Hematopoietic multipotent progenitor cell treated with erythropoietin and hydrocortisone succinate and interleukin-3 and kit ligand, for 8 days (in vitro differentiated cells): Measurements from ENCODE around the gene TUBGCP2.
A peak's percentile ranks its signal among the peaks of the same experiment; 100 is the strongest.

ENCODE experiments used
- DNase-seq: peaks from one replicate; pipeline ENCODE4 v3.0.0-alpha.2; 2015

TUBGCP2 gene

DNA sequence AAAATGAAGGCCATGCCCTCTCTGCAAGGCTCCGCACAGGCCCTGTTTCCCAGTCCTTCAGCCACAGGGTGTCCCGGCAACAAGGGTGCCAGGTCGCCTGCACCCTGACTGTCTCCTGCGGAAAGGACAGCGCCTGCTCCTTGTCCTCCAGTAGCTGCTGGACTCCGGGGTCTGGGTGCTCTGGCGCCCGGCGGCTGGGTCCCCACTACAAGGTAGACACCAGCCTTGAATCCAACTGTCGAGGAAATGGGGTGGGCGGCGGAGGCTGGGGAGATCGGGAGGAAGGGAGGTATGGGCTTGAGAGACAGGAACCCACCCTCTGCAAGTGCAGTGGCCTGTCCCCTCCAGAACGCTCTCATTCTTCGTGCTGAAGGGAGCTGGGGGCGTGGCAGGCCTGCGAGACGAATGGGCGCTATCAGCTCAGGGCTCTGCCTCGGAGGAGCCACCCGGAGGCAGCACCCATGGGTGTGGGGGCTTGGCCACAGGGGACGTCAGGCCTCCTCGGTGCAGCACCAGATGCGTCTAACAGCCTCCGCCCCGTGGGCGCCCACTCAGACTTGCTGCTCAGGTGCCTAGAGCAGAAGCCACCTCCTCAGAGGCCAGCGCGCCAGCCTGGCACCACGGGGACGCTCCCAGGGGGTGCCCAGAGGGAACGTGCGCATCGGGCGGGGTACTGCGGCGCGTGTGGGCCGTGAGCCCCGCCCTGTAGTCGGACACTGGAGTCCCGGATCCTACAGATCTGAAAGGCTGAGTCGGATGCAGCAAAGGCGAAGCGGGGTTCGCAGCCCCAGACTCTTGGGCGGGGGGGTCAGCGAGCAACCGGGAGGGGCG, 47.6 kb downstream of the TUBGCP2 start:
- DNase-seq = peak; percentile 75

DNA sequence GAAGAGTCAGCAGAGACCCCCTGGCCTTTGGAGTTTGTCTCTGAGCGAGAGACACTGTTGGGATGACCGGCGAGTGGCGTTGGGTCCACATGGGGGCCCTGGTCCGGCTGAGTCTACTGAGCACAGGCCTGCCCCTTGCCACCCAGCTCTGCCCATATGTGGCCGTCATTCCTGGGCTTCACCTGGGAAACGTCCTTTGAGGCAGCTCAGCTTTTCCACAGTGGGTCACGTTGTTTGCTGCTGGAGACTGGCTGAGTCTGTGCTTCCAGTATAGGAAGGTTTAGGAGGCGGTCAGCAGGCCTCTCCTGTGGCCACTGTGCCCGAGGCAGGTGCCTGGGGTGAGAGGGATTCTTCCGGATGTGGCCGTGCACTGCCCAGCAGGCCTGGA, 49.1 kb downstream of the TUBGCP2 start:
- DNase-seq = no peak

GRCh38 chr10:133258818-133259601, 49.7 kb downstream of the TUBGCP2 start:
- peak; percentile 84 for DNase-seq

DNA sequence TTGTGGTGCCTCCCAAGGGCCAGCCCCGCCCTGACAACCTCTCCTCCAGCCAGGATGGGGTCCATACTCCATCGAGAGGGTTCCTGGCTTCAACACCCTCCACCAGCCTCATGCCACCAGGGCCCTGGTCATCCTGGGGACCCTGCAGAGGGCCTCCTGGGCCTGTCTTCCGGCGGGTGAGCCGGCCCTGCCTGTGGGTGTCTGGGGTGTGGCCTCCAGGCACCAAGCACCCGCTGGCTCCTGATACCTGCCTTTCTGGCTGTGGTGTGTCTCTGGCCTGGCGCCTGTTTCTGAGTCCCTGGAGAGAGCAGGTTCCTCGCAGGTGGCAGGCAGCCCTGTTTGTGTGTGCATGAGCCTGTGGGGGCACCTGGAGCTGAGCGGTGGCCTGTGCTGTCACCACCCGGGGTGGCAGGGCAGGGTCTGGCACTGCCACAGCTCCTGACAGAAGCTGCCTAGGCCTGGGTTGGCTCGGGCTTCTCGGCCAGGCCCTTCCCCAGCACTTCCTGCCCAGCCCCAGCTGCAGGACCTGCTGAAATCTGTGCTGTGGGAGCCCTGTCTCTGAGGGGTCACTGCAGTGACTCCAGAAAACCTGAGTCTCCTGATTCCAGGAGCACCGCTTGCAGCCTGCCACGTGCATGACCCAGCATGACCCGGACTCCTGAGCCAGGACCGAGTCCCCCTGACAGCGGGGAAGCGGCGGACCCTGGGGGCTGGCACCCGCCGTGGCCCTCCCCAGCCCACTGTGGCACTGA, 50.4 kb downstream of the TUBGCP2 start:
- peak; percentile 54 for DNase-seq

DNA sequence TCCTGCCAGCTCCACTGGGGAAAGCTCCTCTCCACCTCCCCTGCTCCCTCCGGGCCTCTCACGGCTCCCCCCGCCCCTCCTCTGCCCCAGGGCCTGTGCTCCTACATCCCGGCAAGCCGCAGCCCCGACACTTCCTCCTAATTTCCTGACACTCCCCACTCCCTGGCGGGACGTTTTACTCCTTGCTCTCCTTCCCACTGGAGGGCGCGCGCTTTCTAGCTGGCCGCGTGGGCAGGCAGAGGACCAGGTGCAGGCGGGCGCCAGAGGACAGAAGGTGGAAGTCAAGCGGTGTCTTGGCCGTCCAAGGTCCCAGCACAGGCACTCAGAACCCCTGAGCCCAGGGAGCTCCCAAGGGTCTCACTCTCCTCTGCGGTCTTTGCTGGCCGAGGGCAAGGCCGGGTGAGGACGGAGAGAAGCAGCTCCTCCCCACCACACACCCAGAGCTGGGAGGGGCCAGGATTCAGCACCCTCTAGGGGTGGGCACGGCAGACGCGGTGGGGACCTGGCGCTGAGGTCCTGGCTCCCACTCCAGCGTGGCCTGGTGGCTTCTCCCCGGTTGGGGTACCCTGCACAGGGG, 51.1 kb downstream of the TUBGCP2 start:
- DNase-seq = peak; percentile 66

DNA sequence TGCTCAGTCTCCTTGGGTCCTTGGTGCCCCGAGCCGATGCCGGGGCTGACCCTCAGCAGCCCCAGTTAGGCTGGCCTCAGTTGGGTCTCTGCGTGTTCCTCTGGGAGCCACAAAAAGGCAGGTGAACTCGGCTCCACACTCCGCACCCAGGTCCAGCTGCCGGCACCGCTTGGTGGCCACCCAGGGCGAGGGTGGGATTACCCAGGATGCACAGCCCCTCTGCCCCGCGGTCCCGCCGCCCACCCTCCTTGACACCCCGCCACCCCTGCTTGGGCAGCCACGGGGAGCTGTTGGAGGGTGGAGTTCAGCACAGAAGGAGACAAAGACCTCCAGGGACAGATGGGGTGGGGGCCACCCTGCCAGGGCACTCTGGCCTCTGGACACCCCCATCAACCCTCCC, 53.3 kb downstream of the TUBGCP2 start:
- no peak for DNase-seq

DNA sequence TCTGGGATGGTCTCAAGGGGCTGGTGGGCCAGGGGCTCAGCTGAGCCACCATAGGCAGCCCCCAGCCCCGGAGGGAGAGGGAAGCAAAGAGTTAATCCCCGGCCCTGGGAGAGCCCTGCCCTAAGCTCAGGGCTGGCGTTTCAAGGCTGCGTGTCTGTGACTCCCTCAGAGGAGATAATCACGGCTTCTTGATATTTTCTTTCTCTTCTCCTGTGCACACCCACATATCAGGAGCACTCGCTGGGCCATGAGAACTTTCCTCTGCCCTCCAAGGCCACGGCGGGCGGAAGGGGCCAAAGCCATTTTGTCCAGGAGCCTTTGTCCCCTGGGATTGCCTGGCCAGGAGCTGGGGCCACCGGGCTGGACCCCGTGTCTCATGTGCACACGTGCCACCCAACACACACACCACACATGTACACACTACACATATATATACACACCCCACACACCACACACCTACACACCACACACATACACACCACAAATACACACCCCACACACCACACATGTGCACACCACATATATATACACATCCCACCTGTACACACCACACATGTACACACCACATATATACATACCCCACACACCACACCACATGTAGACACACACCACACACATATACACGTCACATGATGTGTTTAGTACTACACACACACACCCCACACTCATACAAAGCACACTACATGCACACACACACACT, 54.1 kb downstream of the TUBGCP2 start:
- peak; percentile 15 for DNase-seq

- no peak for DNase-seq
These were observed 55.2 kb downstream of the TUBGCP2 start for GRCh38 chr10:133253361-133253955.

DNA sequence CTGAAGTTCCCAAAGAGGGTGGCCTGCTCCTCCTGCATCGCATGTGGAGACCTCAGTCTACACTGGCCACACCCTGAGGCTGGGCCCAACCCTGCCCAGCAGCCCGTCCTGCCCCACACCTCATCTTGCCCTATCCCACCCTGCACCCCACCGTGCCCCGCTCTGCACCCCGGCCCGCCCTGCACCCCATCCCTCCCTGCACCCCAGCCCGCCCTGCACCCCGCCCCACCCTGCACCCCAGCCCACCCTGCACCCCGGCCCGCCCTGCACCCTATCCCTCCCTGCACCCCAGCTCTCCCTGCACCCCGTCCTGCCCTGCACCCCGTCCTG, 56.5 kb downstream of the TUBGCP2 start:
- no peak for DNase-seq

DNA sequence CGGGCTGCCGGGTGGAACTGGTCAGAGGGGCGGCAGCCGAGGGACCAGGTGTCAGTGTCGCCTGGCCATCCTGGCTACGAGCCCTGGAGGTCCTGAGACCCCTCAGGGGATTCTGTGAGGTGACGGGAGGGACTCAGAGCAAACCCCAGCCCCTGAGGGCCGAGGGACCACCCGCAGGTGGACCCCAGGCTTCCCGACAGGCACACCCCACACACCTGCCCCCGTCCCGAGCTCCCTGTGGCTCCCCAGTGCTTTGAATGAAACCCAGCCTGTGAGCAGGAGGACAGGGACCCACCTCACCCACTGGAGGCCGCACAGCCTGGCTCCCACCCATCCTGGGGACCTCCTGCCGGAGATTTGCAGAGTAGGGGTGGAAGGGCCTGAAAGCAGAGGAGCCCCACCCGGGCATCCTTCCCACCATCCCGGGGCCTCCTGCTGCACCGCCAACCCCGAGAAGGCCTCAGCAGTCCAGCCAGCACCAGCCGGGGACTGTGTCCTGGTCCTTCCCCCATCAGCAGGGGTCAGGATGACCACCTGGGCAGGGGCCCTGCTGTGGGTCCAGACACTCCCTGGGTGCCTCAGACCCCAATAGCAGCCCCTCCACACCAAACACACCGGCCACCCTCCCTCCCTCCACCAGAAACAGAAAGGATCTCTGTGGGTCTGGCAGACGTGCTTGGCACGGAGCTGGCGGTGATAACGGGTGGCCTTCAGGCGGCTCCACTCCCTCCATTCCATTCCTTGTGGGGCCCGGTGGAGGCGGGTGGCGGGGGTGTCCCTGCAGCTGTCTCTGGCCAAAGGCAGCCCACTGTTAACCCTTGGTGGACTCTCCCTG, 57.1 kb downstream of the TUBGCP2 start:
- peak; percentile 49 for DNase-seq

- DNase-seq = no peak
These were observed 58.5 kb downstream of the TUBGCP2 start for GRCh38 chr10:133249975-133250754.

DNA sequence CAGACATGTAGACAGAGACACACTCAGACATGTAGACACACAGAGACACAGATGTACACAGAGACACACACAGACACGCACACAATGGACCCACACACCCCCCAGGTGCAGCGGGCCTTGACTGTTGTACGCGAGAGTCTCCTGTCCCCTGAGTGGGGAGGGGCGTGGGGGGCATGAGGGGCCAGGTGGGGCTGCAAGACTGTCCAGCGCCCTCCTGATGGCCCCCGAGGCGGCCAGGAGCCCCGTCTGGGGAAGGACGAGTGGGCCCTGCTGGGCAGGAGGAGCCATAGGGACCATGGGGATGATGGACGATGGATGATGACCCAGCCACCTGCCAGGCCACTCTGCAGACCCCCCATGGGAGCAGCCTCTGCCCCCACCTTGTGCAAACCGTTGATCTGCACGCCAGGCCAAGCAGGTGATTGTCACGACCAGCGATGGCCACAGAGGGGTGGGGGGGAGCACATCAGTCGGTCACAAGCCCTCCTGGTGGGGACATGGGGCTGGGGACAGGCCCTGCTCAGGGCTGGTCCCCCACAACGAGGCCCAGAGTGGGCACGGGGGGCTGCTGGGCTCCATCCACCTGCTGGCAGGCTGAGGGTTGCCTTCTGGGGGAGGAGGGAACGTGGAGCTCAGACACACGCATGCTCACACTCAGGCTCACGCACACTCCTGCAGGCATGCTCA, 59.4 kb downstream of the TUBGCP2 start:
- no peak for DNase-seq

GRCh38 chr10:133248334-133248715, 60.3 kb downstream of the TUBGCP2 start:
- no peak for DNase-seq

DNA sequence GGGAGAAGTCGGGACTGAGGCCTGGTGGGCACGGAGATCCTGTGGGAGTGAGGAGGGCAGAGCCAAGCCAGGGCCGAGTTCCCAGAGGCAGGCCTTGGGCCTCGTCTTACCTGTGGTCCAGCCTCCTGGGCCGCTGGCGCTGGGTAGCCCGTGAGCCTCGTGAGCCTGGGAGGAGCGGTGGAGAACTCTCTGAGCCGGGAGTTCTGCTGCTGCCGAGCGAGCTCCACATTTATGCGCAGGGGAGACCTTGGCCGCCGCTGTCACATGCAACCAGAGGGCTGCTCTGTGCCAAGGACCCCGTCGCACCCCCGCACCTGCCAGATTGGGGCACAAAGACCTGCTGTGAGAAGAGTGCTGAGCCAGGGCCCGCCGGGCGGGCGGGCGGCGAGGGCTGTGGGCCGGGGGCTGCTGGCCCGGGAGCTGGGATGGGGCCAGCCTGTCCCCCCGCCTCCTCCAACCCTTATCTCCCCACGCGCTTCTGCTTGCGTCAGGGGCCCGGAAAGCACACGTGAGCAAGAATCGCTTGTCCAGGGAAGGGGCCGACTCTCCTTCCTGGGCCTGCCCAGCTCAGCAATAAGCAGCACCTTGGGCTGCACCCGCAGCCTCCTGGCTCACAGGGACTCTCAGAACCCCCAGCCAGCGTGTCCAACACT, 60.9 kb downstream of the TUBGCP2 start:
- no peak for DNase-seq

GRCh38 chr10:133246236-133246626, 62.4 kb downstream of the TUBGCP2 start:
- no peak for DNase-seq

GRCh38 chr10:133245439-133246235, 63.0 kb downstream of the TUBGCP2 start:
- peak; percentile 98 for DNase-seq

- no peak for DNase-seq
These were observed 65.1 kb downstream of the TUBGCP2 start for GRCh38 chr10:133243593-133243992.

DNA sequence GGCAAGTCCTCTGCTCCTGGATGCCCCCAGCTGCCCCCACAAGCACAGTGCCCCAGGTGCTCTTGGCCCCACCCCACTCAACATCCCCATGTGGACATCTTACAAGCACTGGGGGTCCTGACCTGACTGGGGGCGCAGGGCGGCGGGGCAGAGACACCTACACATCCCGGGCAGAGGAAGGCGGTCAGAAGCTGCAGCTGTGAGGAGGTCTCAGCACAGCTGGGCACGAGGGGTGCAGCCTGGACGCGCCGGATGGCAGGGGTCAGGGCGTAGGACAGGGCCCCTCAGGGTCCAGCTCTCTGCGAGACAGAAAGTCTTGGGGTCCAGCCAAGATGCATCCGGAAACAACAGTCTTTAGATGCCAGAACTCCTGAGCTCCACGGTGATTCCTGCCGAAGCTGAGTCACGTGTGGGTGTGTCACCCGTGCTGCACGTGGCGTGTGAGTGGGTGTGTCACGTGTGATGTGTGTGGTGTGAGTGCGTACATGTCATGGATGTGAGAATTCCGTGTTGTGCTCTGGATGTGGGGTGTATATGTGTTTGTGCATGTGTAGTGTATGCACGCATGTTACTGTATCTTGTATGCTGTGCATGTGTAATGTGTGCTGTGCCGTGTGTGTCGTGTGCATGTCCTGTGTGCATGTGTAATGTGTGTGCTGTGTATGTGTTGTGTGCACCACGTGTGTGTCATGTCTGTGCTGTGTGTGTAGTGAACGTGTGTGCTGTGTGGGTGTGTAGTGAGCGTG, 65.9 kb downstream of the TUBGCP2 start:
- no peak for DNase-seq
